HEK293 (cell line): Measurements from ENCODE around the gene ZNF484.
"Not testable (repeated sequence)": the region's sequence is repeated elsewhere in the genome, so short reads cannot be mapped to it uniquely, and the experiment has no call there.

Experiments used
- CTCF ChIA-PET: fragments of 350-600 bp; formaldehyde crosslinking; extraction: SDS; loops from one replicate; lab custom pipeline; 2021; ENCODE audit warnings: antibody characterized with exemption; lab: Yijun Ruan, JAX
- POLR2A ChIA-PET: fragments of 300-600 bp; formaldehyde crosslinking; extraction: SDS; loops from one replicate; lab custom pipeline; 2020; ENCODE audit warnings: antibody characterized with exemption, inconsistent platforms; lab: Yijun Ruan, JAX
- H3K27ac ChIP-seq: fragments of 200-500 bp; sonication (Bioruptor generic); 2 replicates; pipeline ENCODE4 v1.5.1; 2014; ENCODE audit warnings: low read depth, low read length, control low read depth, inconsistent platforms; ENCODE audit errors: extremely low read depth
- H3K36me3 ChIP-seq, 2 experiments: fragments of 200-500 bp in 1 of 2; sonication (Bioruptor generic) in 1 of 2; 1 replicate in 1 of 2; 2 replicates in 1 of 2; pipeline ENCODE4 v1.5.1; 2014 to 2017; ENCODE audit warnings: inconsistent platforms in 2 of 2, low read length in 2 of 2; ENCODE audit not compliant: control insufficient read depth in 2 of 2, insufficient read depth in 1 of 2
- H3K4me1 ChIP-seq: fragments of 200-500 bp; sonication (Bioruptor generic); 2 replicates; pipeline ENCODE4 v1.5.1; 2014; ENCODE audit warnings: mild to moderate bottlenecking, low read length, inconsistent platforms; ENCODE audit not compliant: control insufficient read depth, insufficient read depth
- H3K4me3 ChIP-seq: 2 replicates; pipeline ENCODE4 v1.5.1; 2011; ENCODE audit warnings: low read depth, mild to moderate bottlenecking, control low read depth, low read length, moderate library complexity
- H3K9me3 ChIP-seq: fragments of 200-500 bp; sonication (Bioruptor generic); 2 replicates; pipeline ENCODE4 v1.5.1; 2014; ENCODE audit warnings: low read depth, low read length, inconsistent platforms; ENCODE audit not compliant: control insufficient read depth, insufficient read depth
- OVOL3 ChIP-seq: fragments of 450-650 bp; formaldehyde crosslinking; IDR thresholded peaks from 2 replicates; pipeline ENCODE4 v1.5.1; 2016; ENCODE audit warnings: missing biosample characterization, missing genetic modification characterization
- ZBTB20 ChIP-seq: fragments of 450-650 bp; formaldehyde crosslinking; IDR thresholded peaks from 2 replicates; pipeline ENCODE4 v1.5.1; 2016; ENCODE audit warnings: missing biosample characterization, missing genetic modification characterization
- ZNF155 ChIP-seq: fragments of 450-650 bp; formaldehyde crosslinking; IDR thresholded peaks from 2 replicates; pipeline ENCODE4 v1.5.1; 2016; ENCODE audit warnings: missing biosample characterization, missing genetic modification characterization
- ZNF239 ChIP-seq: fragments of 450-650 bp; formaldehyde crosslinking; IDR thresholded peaks from 2 replicates; pipeline ENCODE4 v1.5.1; 2016; ENCODE audit warnings: missing biosample characterization, missing genetic modification characterization
- ZNF280D ChIP-seq: fragments of 450-650 bp; formaldehyde crosslinking; IDR thresholded peaks from 2 replicates; pipeline ENCODE4 v1.5.1; 2016; ENCODE audit warnings: missing biosample characterization, missing genetic modification characterization
- ZNF398 ChIP-seq: fragments of 450-650 bp; formaldehyde crosslinking; IDR thresholded peaks from 2 replicates; pipeline ENCODE4 v1.5.1; 2017; ENCODE audit warnings: missing biosample characterization, missing genetic modification characterization
- ZNF513 ChIP-seq: fragments of 450-650 bp; IDR thresholded peaks from 2 replicates; pipeline ENCODE4 v1.5.1; 2018; ENCODE audit warnings: missing biosample characterization, missing genetic modification characterization
- ZNF692 ChIP-seq: fragments of 450-650 bp; formaldehyde crosslinking; IDR thresholded peaks from 2 replicates; pipeline ENCODE4 v1.5.1; 2016; ENCODE audit warnings: missing biosample characterization, missing genetic modification characterization

Gene ZNF484

GRCh38 chr9:92820964-92821363 is 56.9 kb downstream of the ZNF484 start (continued):
- no peak for TF ChIP-seq ZNF513 (tag by site-specific recombination)
- no peak for TF ChIP-seq ZNF280D (tag by site-specific recombination)
- no peak for TF ChIP-seq OVOL3 (tag by site-specific recombination)
- no peak for TF ChIP-seq ZNF239 (tag by site-specific recombination)
- TF ChIP-seq ZNF155 = no peak
- TF ChIP-seq ZNF692 = no peak
- TF ChIP-seq ZBTB20 (tag by site-specific recombination) = no peak
- TF ChIP-seq ZNF398 (tag by site-specific recombination) = no peak

GRCh38 chr9:92819898-92820297 is 57.9 kb downstream of the ZNF484 start:
- H3K27ac ChIP-seq, H3K4me1 ChIP-seq, H3K9me3 ChIP-seq, POLR2A ChIA-PET, H3K4me3 ChIP-seq: not testable (repeated sequence)
- CTCF ChIA-PET = interaction anchor here (0.7 kb wide), 1 partner anchor 103 kb away, joined by 3 read pairs; no protein-coding TSS in a partner anchor
- peaks cover 0 to 61% of the 10 kb centered on the region in 2 experiments; a peak in 1 of 3 replicates for H3K36me3 ChIP-seq

GRCh38 chr9:92809629-92810326 is 68.1 kb downstream of the ZNF484 start:
- not testable (repeated sequence) for H3K27ac ChIP-seq, H3K4me1 ChIP-seq, H3K9me3 ChIP-seq
- TF ChIP-seq ZBTB20 (tag by site-specific recombination) = peak; percentile 17; the same call in 1 of the 2 replicates
- ChIA-PET POLR2A (interaction anchor here (0.6 to 1.3 kb wide), 4 partner anchors 16 to 476 kb away, joined by 3 to 7 read pairs (median 4); partner anchors contain the start of gene BICD2), CTCF (interaction anchor here (1.1 kb wide), 1 partner anchor 17 kb away, joined by 7 read pairs; no protein-coding TSS in a partner anchor)
- peaks cover 0 to 18% of the 10 kb centered on the region in 2 experiments; a peak in 1 of 3 replicates for H3K36me3 ChIP-seq
- peak overlapping the region; percentile 42 for H3K4me3 ChIP-seq
